ENCODE data around the gene PEX16.

DNA sequence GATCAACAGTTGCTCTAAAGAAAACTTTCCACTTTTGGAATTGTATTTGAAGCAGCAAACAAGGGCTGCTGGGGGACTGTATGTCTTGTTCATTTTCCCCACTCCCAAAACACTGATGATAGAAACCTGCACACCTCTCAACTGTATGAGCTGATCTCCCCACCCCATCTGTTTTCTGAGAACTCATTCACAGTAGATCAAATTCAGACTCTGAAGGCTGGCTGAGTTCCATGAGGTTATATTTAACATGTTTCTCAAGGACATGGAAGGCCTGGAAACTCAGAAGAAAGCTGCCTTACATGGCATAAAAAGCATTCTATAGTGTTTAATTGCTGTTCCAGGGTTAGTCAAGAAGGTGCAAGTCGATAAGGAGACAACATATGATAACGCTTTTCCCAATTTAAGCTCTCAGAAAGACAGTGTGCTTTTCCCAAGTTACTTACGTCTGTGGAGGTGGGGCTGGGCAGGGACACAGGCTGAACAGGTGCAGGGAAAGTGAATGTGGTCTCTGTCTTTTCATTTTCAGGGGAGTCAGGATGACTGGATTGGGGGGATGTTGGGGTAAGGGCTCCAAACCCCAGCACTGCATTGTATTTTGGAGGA lies 27.8 kb upstream of the PEX16 start:
- TF ChIP-seq, protein P1, sequence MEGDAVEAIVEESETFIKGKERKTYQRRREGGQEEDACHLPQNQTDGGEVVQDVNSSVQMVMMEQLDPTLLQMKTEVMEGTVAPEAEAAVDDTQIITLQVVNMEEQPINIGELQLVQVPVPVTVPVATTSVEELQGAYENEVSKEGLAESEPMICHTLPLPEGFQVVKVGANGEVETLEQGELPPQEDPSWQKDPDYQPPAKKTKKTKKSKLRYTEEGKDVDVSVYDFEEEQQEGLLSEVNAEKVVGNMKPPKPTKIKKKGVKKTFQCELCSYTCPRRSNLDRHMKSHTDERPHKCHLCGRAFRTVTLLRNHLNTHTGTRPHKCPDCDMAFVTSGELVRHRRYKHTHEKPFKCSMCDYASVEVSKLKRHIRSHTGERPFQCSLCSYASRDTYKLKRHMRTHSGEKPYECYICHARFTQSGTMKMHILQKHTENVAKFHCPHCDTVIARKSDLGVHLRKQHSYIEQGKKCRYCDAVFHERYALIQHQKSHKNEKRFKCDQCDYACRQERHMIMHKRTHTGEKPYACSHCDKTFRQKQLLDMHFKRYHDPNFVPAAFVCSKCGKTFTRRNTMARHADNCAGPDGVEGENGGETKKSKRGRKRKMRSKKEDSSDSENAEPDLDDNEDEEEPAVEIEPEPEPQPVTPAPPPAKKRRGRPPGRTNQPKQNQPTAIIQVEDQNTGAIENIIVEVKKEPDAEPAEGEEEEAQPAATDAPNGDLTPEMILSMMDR (IDR thresholded peaks at IDR 0.05; ENCODE audit: low read depth, low read length, poor library complexity, severe bottlenecking): no peak
- TF ChIP-seq EZH2phosphoT487 (IDR thresholded peaks at IDR 0.05; ENCODE audit: borderline replicate concordance, low read length): no peak
